HepG2 (cell line): ENCODE results near the gene MRPL14. TPM values are rescaled to one million over a fixed set of nuclear protein-coding genes. Genes with fewer than 3 reads are reported as not detected.

ENCODE experiments used
- FOXJ3 ChIP-seq: sonication (generic); formaldehyde crosslinking; IDR thresholded peaks from 2 replicates; pipeline ENCODE4 v1.4.0; 2020; ENCODE audit warnings: missing genetic modification reagents, mild to moderate bottlenecking, borderline replicate concordance
- HCFC1 ChIP-seq: fragments of 150-350 bp; IDR thresholded peaks from 2 replicates; pipeline ENCODE4 v1.6.1; 2014; ENCODE audit warnings: low read depth, low read length
- IRF2 ChIP-seq: IDR thresholded peaks from 2 replicates; pipeline ENCODE4 v1.6.1; 2018; ENCODE audit warnings: missing genetic modification reagents, missing compliant biosample characterization
- KAT7 ChIP-seq: IDR thresholded peaks from 2 replicates; pipeline ENCODE4 v1.6.1; 2018; ENCODE audit warnings: borderline replicate concordance, missing compliant biosample characterization
- KDM5B ChIP-seq: sonication (generic); formaldehyde crosslinking; IDR thresholded peaks from 2 replicates; pipeline ENCODE4 v1.4.0; 2020; ENCODE audit warnings: missing genetic modification reagents, mild to moderate bottlenecking, borderline replicate concordance
- MBNL3 ChIP-seq: fragments of 250-450 bp; sonication (Bioruptor Pico); conservative IDR thresholded peaks from 2 replicates; pipeline ENCODE4 v1.8.0; 2022; ENCODE audit warnings: mild to moderate bottlenecking, inconsistent platforms
- NR2F1 ChIP-seq, 2 experiments: fragments of 450-650 bp in 1 of 2; formaldehyde crosslinking in 1 of 2; IDR thresholded peaks; 2 replicates each; pipeline versions ENCODE4 v1.5.0 to v1.6.1; 2016 to 2020; ENCODE audit warnings: mild to moderate bottlenecking in 1 of 2, missing compliant biosample characterization in 1 of 2, missing genetic modification reagents in 1 of 2, moderate library complexity in 1 of 2
- POGZ ChIP-seq: sonication (generic); formaldehyde crosslinking; IDR thresholded peaks from 2 replicates; pipeline ENCODE4 v1.4.0; 2020; ENCODE audit warnings: mild to moderate bottlenecking, missing genetic modification reagents
- PPARG ChIP-seq: conservative IDR thresholded peaks from 2 replicates; pipeline ENCODE4 v1.6.1; 2016; ENCODE audit warnings: missing biosample characterization, missing genetic modification reagents
- TARDBP ChIP-seq: sonication (generic); formaldehyde crosslinking; IDR thresholded peaks from 2 replicates; pipeline ENCODE4 v1.8.0; 2022; ENCODE audit warnings: mild to moderate bottlenecking, missing genetic modification reagents
- ZFY ChIP-seq: sonication (generic); formaldehyde crosslinking; IDR thresholded peaks from 2 replicates; pipeline ENCODE4 v1.4.0; 2020; ENCODE audit warnings: missing genetic modification reagents
- ZNF264 ChIP-seq: sonication (generic); formaldehyde crosslinking; IDR thresholded peaks from 2 replicates; pipeline ENCODE4 v1.4.0; 2020; ENCODE audit warnings: missing genetic modification reagents
- ZNF607 ChIP-seq: sonication (generic); formaldehyde crosslinking; IDR thresholded peaks from 2 replicates; pipeline ENCODE4 v1.5.1; 2020; ENCODE audit warnings: missing genetic modification reagents, mild to moderate bottlenecking, borderline replicate concordance
- ZNF616 ChIP-seq: sonication (generic); formaldehyde crosslinking; IDR thresholded peaks from 2 replicates; pipeline ENCODE4 v1.5.0; 2020; ENCODE audit warnings: low read depth, mild to moderate bottlenecking, missing genetic modification reagents
- ZSCAN22 ChIP-seq: sonication (generic); formaldehyde crosslinking; IDR thresholded peaks from 2 replicates; pipeline ENCODE4 v1.4.0; 2020; ENCODE audit warnings: mild to moderate bottlenecking, missing genetic modification reagents
- polyA plus RNA-seq, 8 experiments: library from polyadenylated mRNA; depleted of rRNA in 3 of 8; stranded (reverse) in 7 of 8; unstranded in 1 of 8; fragments of >200 nt; fragmentation: Illumina TruSeq in 4 of 8; extraction: Trizol in 4 of 8; gene quantifications; 2 replicates each; pipeline versions ENCODE4 v1.2.1 to v1.2.3, GENCODE V29; 2011 to 2016; ENCODE audit warnings: low read depth in 4 of 8, missing spikeins in 1 of 8, mixed read lengths in 1 of 8; ENCODE audit not compliant: insufficient read depth in 1 of 8
- total RNA-seq, 5 experiments: library from RNA; depleted of rRNA; stranded (reverse); fragments of >200 nt; fragmentation: Illumina TruSeq; extraction: Trizol; gene quantifications; 2 replicates each; pipeline ENCODE4 v1.2.3, GENCODE V29; 2016; ENCODE audit warnings: low read depth in 1 of 5
- TF ChIP-seq, protein P1 (sequence below): sonication (generic); formaldehyde crosslinking; IDR thresholded peaks from 2 replicates; pipeline ENCODE4 v1.4.0; 2020; ENCODE audit warnings: low read depth, mild to moderate bottlenecking, missing genetic modification reagents
- TF ChIP-seq, protein P2 (sequence below): IDR thresholded peaks from 2 replicates; pipeline ENCODE4 v1.6.1; 2016; ENCODE audit warnings: mild to moderate bottlenecking, missing biosample characterization, missing genetic modification reagents
- TF ChIP-seq, protein P3 (sequence below): sonication (generic); formaldehyde crosslinking; IDR thresholded peaks from 2 replicates; pipeline ENCODE4 v1.4.0; 2020; ENCODE audit warnings: missing genetic modification reagents, borderline replicate concordance
- TF ChIP-seq, protein P4 (sequence below): sonication (generic); formaldehyde crosslinking; IDR thresholded peaks from 2 replicates; pipeline ENCODE4 v1.4.0; 2020; ENCODE audit warnings: missing genetic modification reagents
- TF ChIP-seq, protein P5 (sequence below): fragments of 450-650 bp; IDR thresholded peaks from 2 replicates; pipeline ENCODE4 v1.6.1; 2016
- TF ChIP-seq, protein P6 (sequence below): sonication (generic); formaldehyde crosslinking; IDR thresholded peaks from 2 replicates; pipeline ENCODE4 v1.8.0; 2022; ENCODE audit warnings: missing genetic modification reagents, low read depth, mild to moderate bottlenecking, borderline replicate concordance

The MRPL14 gene
- total and polyA plus RNA-seq, 2 of the 13 experiments (the other 11 are each of a cell fraction or from before 2014, with no cell fraction given) = 157 to 178 TPM

DNA sequence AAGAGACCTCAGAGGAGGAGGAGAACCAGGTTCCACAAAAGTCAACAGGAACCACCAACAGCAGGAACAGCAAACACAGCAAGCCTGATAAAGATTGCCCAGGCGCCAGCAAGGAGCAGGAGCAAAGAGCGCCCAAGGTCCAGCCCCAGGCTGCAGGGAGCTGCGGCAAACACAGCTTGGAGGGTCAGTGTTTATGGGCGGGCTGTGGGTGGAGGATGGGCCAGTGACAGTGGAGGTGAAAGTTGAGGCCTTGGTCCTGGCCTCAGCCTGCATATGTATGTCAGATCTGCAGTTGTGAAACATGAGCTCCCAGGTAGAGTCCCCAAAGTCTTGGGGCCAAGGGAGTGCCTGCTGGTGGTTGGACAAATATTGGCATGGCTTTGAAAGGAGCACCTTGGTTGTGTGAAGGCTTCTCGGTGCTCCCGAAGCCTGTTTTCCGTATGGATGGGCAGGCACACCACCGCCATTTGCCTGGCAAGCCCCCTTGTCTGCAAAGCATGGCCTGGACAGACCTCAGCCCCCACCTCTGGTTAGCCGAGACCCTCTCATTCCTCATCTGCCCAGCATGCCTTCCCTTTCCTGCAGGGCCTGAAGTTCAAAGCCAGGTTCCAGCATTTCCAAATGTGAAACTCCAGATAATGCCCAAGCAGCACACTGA, 29.4 kb upstream of the MRPL14 start (continued):
- TF ChIP-seq, protein P1, sequence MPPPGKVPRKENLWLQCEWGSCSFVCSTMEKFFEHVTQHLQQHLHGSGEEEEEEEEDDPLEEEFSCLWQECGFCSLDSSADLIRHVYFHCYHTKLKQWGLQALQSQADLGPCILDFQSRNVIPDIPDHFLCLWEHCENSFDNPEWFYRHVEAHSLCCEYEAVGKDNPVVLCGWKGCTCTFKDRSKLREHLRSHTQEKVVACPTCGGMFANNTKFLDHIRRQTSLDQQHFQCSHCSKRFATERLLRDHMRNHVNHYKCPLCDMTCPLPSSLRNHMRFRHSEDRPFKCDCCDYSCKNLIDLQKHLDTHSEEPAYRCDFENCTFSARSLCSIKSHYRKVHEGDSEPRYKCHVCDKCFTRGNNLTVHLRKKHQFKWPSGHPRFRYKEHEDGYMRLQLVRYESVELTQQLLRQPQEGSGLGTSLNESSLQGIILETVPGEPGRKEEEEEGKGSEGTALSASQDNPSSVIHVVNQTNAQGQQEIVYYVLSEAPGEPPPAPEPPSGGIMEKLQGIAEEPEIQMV (CRISPR knock-in tag) = 0 out of 2 replicates have a peak, but pooled peaks have one; percentile 58
- peak; percentile 65; the same call in 1 of the 2 replicates for TF ChIP-seq KDM5B (CRISPR knock-in tag)
- TF ChIP-seq ZFY (CRISPR knock-in tag) = peak; percentile 79
- TF ChIP-seq, protein P2, sequence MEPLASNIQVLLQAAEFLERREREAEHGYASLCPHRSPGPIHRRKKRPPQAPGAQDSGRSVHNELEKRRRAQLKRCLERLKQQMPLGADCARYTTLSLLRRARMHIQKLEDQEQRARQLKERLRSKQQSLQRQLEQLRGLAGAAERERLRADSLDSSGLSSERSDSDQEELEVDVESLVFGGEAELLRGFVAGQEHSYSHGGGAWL = no peak
- TF ChIP-seq ZNF264 (CRISPR knock-in tag) = peak; percentile 95
- TF ChIP-seq FOXJ3 = peak; percentile 96
- TF ChIP-seq, protein P3, sequence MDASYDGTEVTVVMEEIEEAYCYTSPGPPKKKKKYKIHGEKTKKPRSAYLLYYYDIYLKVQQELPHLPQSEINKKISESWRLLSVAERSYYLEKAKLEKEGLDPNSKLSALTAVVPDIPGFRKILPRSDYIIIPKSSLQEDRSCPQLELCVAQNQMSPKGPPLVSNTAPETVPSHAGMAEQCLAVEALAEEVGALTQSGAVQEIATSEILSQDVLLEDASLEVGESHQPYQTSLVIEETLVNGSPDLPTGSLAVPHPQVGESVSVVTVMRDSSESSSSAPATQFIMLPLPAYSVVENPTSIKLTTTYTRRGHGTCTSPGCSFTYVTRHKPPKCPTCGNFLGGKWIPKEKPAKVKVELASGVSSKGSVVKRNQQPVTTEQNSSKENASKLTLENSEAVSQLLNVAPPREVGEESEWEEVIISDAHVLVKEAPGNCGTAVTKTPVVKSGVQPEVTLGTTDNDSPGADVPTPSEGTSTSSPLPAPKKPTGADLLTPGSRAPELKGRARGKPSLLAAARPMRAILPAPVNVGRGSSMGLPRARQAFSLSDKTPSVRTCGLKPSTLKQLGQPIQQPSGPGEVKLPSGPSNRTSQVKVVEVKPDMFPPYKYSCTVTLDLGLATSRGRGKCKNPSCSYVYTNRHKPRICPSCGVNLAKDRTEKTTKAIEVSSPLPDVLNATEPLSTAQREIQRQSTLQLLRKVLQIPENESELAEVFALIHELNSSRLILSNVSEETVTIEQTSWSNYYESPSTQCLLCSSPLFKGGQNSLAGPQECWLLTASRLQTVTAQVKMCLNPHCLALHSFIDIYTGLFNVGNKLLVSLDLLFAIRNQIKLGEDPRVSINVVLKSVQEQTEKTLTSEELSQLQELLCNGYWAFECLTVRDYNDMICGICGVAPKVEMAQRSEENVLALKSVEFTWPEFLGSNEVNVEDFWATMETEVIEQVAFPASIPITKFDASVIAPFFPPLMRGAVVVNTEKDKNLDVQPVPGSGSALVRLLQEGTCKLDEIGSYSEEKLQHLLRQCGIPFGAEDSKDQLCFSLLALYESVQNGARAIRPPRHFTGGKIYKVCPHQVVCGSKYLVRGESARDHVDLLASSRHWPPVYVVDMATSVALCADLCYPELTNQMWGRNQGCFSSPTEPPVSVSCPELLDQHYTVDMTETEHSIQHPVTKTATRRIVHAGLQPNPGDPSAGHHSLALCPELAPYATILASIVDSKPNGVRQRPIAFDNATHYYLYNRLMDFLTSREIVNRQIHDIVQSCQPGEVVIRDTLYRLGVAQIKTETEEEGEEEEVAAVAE (CRISPR knock-in tag) = no peak; the same call in 1 of the 2 replicates
- TF ChIP-seq ZNF607 (CRISPR knock-in tag) = peak; percentile 86; the same call in 1 of the 2 replicates
- peak; percentile 71; the same call in 1 of the 2 replicates for TF ChIP-seq ZNF616 (CRISPR knock-in tag)
- no peak; the same call in 1 of the 2 replicates for TF ChIP-seq HCFC1
- TF ChIP-seq NR2F1 (CRISPR knock-in tag; IDR thresholded peaks at IDR 0.05) = peak in 1 of 2 experiments; percentile 63; a peak in 1 of 4 replicates
- TF ChIP-seq, protein P4, sequence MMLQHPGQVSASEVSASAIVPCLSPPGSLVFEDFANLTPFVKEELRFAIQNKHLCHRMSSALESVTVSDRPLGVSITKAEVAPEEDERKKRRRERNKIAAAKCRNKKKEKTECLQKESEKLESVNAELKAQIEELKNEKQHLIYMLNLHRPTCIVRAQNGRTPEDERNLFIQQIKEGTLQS = no peak
- TF ChIP-seq, protein P5, sequence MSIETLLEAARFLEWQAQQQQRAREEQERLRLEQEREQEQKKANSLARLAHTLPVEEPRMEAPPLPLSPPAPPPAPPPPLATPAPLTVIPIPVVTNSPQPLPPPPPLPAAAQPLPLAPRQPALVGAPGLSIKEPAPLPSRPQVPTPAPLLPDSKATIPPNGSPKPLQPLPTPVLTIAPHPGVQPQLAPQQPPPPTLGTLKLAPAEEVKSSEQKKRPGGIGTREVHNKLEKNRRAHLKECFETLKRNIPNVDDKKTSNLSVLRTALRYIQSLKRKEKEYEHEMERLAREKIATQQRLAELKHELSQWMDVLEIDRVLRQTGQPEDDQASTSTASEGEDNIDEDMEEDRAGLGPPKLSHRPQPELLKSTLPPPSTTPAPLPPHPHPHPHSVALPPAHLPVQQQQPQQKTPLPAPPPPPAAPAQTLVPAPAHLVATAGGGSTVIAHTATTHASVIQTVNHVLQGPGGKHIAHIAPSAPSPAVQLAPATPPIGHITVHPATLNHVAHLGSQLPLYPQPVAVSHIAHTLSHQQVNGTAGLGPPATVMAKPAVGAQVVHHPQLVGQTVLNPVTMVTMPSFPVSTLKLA = peak; percentile 10; the same call in 1 of the 2 replicates
- peak; percentile 100 for TF ChIP-seq PPARG (CRISPR knock-in tag)
- peak; percentile 98 for TF ChIP-seq TARDBP (CRISPR knock-in tag)
- TF ChIP-seq ZSCAN22 = 0 out of 2 replicates have a peak, but pooled peaks have one; percentile 14
- peak; percentile 86 for TF ChIP-seq IRF2
- no peak for TF ChIP-seq KAT7
- TF ChIP-seq POGZ = peak; percentile 74
- no peak for TF ChIP-seq MBNL3 (CRISPR knock-in tag)
- TF ChIP-seq, protein P6, sequence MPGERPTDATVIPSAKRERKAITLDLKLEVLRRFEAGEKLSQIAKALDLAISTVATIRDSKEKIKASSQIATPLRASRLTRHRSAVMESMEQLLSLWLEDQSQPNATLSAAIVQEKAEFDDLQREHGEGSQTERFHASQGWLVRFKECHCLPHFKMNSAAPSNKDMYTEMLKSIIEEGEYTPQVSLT (CRISPR knock-in tag) = no peak
